Dermis blood vessel endothelial cell (primary cell): ENCODE measurements around the gene LIME1. TPM values are rescaled to one million over a fixed set of nuclear protein-coding genes. Genes with fewer than 3 reads are reported as not detected.

Experiments
- DNase-seq: peaks from one replicate; pipeline ENCODE4 v3.0.0; 2010
- total RNA-seq: library from RNA; depleted of rRNA; stranded (reverse); fragments of >200 nt; gene quantifications from 2 replicates; pipeline ENCODE4 v1.2.3, GENCODE V29; 2014

The LIME1 gene
- total RNA-seq, 1 donor from 2014 or later: 3.7 TPM

GRCh38 chr20:63751471-63752271 lies 15.2 kb downstream of the LIME1 start:
- no peak for DNase-seq

GRCh38 chr20:63752411-63753101 lies 16.1 kb downstream of the LIME1 start:
- no peak for DNase-seq

- no peak for DNase-seq
These were observed 16.9 kb downstream of the LIME1 start for GRCh38 chr20:63753381-63753780.

- DNase-seq: no peak
These were observed 17.5 kb downstream of the LIME1 start for GRCh38 chr20:63754008-63754407.

GRCh38 chr20:63755933-63756647 lies 19.6 kb downstream of the LIME1 start:
- DNase-seq: no peak

- DNase-seq: no peak
These were observed 20.2 kb downstream of the LIME1 start for GRCh38 chr20:63756648-63756991.

- no peak for DNase-seq
These were observed 21.7 kb downstream of the LIME1 start for GRCh38 chr20:63758152-63758551.

- DNase-seq: no peak
These were observed 23.0 kb downstream of the LIME1 start for GRCh38 chr20:63759377-63759901.

- DNase-seq: no peak
These were observed 28.8 kb downstream of the LIME1 start for GRCh38 chr20:63765082-63765873.

- DNase-seq: no peak
These were observed 29.4 kb downstream of the LIME1 start for GRCh38 chr20:63765902-63766301.

GRCh38 chr20:63766695-63767426 lies 30.4 kb downstream of the LIME1 start:
- no peak for DNase-seq

GRCh38 chr20:63767456-63767855 lies 31.0 kb downstream of the LIME1 start:
- DNase-seq: no peak

GRCh38 chr20:63767886-63768285 lies 31.4 kb downstream of the LIME1 start:
- DNase-seq: no peak

GRCh38 chr20:63768591-63769515 lies 32.4 kb downstream of the LIME1 start:
- DNase-seq: no peak

GRCh38 chr20:63769891-63770474 lies 33.5 kb downstream of the LIME1 start:
- DNase-seq: no peak

GRCh38 chr20:63771046-63771707 lies 34.7 kb downstream of the LIME1 start:
- no peak for DNase-seq

- DNase-seq: no peak
These were observed 36.5 kb downstream of the LIME1 start for GRCh38 chr20:63772781-63773518.

GRCh38 chr20:63773571-63774241 lies 37.2 kb downstream of the LIME1 start:
- no peak for DNase-seq
